Ovary (tissue), 3 donors: ENCODE measurements around the gene FGF9.

ENCODE experiments used
- POLR2A ChIP-seq: fragments of 450-650 bp; IDR thresholded peaks from one replicate; pipeline ENCODE4 v1.6.1; 2017; ENCODE audit warnings: antibody characterized with exemption, mild to moderate bottlenecking, moderate library complexity
- TF ChIP-seq, protein P1 (sequence below), 3 donors: fragments of 450-650 bp in 2 of 3; fragments of 200-600 bp in 1 of 3; IDR thresholded peaks; one replicate each; pipeline versions ENCODE4 v1.5.1 to v1.8.0; 2016 to 2022; ENCODE audit warnings: antibody characterized with exemption in 3 of 3, mild to moderate bottlenecking in 1 of 3
- donor health status: DM: no; HTN: no; CAD: no.

DNA sequence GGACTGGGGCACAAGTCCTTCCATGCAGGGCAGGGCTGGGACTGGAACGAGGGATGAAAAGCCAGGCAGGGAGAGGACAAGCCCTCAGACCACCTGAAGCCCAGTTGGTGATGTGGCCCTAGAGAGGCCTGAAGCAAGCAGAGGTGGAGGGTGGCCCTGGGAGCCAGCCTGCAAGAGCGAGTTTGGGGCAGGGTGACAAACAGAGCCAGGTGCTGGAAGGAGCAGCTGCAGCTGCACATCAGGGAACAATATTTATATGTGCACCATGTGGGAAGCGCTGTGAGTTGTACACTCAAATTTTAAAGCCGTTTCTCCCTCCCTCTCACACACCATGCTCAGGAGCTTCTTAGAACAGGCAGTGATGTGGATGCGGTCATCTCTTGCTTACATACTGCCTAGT is 67.8 kb downstream of the FGF9 start:
- TF ChIP-seq, protein P1, sequence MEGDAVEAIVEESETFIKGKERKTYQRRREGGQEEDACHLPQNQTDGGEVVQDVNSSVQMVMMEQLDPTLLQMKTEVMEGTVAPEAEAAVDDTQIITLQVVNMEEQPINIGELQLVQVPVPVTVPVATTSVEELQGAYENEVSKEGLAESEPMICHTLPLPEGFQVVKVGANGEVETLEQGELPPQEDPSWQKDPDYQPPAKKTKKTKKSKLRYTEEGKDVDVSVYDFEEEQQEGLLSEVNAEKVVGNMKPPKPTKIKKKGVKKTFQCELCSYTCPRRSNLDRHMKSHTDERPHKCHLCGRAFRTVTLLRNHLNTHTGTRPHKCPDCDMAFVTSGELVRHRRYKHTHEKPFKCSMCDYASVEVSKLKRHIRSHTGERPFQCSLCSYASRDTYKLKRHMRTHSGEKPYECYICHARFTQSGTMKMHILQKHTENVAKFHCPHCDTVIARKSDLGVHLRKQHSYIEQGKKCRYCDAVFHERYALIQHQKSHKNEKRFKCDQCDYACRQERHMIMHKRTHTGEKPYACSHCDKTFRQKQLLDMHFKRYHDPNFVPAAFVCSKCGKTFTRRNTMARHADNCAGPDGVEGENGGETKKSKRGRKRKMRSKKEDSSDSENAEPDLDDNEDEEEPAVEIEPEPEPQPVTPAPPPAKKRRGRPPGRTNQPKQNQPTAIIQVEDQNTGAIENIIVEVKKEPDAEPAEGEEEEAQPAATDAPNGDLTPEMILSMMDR (IDR thresholded peaks at IDR 0.05) = no peak
- TF ChIP-seq POLR2A = no peak
